H9 (cell line): Measurements from ENCODE around the gene MAN1A2. TPM values are rescaled to one million over a fixed set of nuclear protein-coding genes. Genes with fewer than 3 reads are reported as not detected.

Experiments used
- DNase-seq: peaks from one replicate; pipeline ENCODE4 v3.0.0-alpha.2; 2017
- H2AFZ ChIP-seq: one replicate; pipeline ENCODE4 v1.6.1; 2013; ENCODE audit warnings: mild to moderate bottlenecking, low read length, control low read depth, moderate library complexity
- H2AK5ac ChIP-seq: 2 replicates; pipeline ENCODE4 v1.6.1; 2013; ENCODE audit warnings: low read length, control low read depth, mixed read lengths; ENCODE audit not compliant: insufficient read length
- H2BK120ac ChIP-seq: one replicate; pipeline ENCODE4 v1.6.1; 2013; ENCODE audit warnings: low read depth, mild to moderate bottlenecking, low read length, control low read depth, inconsistent platforms; ENCODE audit not compliant: poor library complexity, severe bottlenecking
- H2BK12ac ChIP-seq: 2 replicates; pipeline ENCODE4 v1.6.1; 2013; ENCODE audit warnings: low read length, control low read depth, mixed read lengths, low read depth; ENCODE audit not compliant: insufficient read length
- H2BK15ac ChIP-seq: 2 replicates; pipeline ENCODE4 v1.6.1; 2013; ENCODE audit warnings: low read depth, low read length, control low read depth
- H2BK20ac ChIP-seq: one replicate; pipeline ENCODE4 v1.6.1; 2013; ENCODE audit warnings: low read depth, mild to moderate bottlenecking, low read length, control low read depth, inconsistent platforms; ENCODE audit not compliant: poor library complexity, severe bottlenecking
- H2BK5ac ChIP-seq: 2 replicates; pipeline ENCODE4 v1.6.1; 2013; ENCODE audit warnings: low read length, control low read depth, mixed read lengths; ENCODE audit not compliant: insufficient read length
- H3K14ac ChIP-seq: 2 replicates; pipeline ENCODE4 v1.6.1; 2013; ENCODE audit warnings: low read length, control low read depth; ENCODE audit not compliant: insufficient read depth
- H3K18ac ChIP-seq: 2 replicates; pipeline ENCODE4 v1.6.1; 2013; ENCODE audit warnings: low read depth, mild to moderate bottlenecking, mixed read lengths, low read length, control low read depth; ENCODE audit not compliant: insufficient read length
- H3K23ac ChIP-seq: 2 replicates; pipeline ENCODE4 v1.6.1; 2013; ENCODE audit warnings: low read length, control low read depth, mixed read lengths, low read depth; ENCODE audit not compliant: insufficient read length
- H3K23me2 ChIP-seq: 2 replicates; pipeline ENCODE4 v1.6.1; 2013; ENCODE audit warnings: low read depth, mild to moderate bottlenecking, mixed read lengths, low read length, control low read depth; ENCODE audit not compliant: insufficient read length, poor library complexity, severe bottlenecking
- H3K27ac ChIP-seq: 2 replicates; pipeline ENCODE4 v1.5.1; 2013; ENCODE audit warnings: low read length, control low read depth, mixed read lengths, low read depth; ENCODE audit not compliant: insufficient read length
- H3K27me3 ChIP-seq: 2 replicates; pipeline ENCODE4 v1.6.1; 2013; ENCODE audit warnings: low read length, control low read depth, inconsistent platforms; ENCODE audit not compliant: insufficient read depth
- H3K4ac ChIP-seq: 2 replicates; pipeline ENCODE4 v1.6.1; 2013; ENCODE audit warnings: low read depth, mild to moderate bottlenecking, control low read depth, inconsistent platforms, low read length, moderate library complexity
- H3K4me1 ChIP-seq: 2 replicates; pipeline ENCODE4 v1.6.1; 2013; ENCODE audit warnings: low read length, control low read depth, inconsistent platforms; ENCODE audit not compliant: insufficient read depth
- H3K4me2 ChIP-seq: 2 replicates; pipeline ENCODE4 v1.6.1; 2013; ENCODE audit warnings: low read length, control low read depth, mixed read lengths; ENCODE audit not compliant: insufficient read length, insufficient read depth
- H3K56ac ChIP-seq: 2 replicates; pipeline ENCODE4 v1.6.1; 2013; ENCODE audit warnings: low read depth, mild to moderate bottlenecking, mixed read lengths, low read length, control low read depth; ENCODE audit not compliant: insufficient read length
- H3K79me1 ChIP-seq: 2 replicates; pipeline ENCODE4 v1.6.1; 2013; ENCODE audit warnings: low read depth, mild to moderate bottlenecking, moderate library complexity, low read length, control low read depth, inconsistent platforms; ENCODE audit not compliant: insufficient read depth, poor library complexity, severe bottlenecking
- H3K79me2 ChIP-seq: 2 replicates; pipeline ENCODE4 v1.6.1; 2013; ENCODE audit warnings: low read length, control low read depth, inconsistent platforms; ENCODE audit not compliant: insufficient read depth
- H3K9ac ChIP-seq: 2 replicates; pipeline ENCODE4 v1.6.1; 2013; ENCODE audit warnings: low read length, control low read depth, mixed read lengths; ENCODE audit not compliant: insufficient read length; ENCODE audit errors: extremely low read depth
- H3K9me3 ChIP-seq: one replicate; pipeline ENCODE4 v1.6.1; 2013; ENCODE audit warnings: low read depth, low read length, inconsistent platforms; ENCODE audit not compliant: control insufficient read depth
- H3T11ph ChIP-seq: one replicate; pipeline ENCODE4 v1.6.1; 2013; ENCODE audit warnings: mild to moderate bottlenecking, low read length, control low read depth, inconsistent platforms
- H4K20me1 ChIP-seq: one replicate; pipeline ENCODE4 v1.6.1; 2013; ENCODE audit not compliant: control insufficient read depth, insufficient read length, insufficient read depth
- H4K5ac ChIP-seq: 2 replicates; pipeline ENCODE4 v1.6.1; 2013; ENCODE audit warnings: low read depth, mild to moderate bottlenecking, mixed read lengths, low read length, control low read depth; ENCODE audit not compliant: insufficient read length
- H4K8ac ChIP-seq: replicated peaks from 2 replicates; pipeline ENCODE4 v1.6.1; 2013; ENCODE audit warnings: low read length, control low read depth, mixed read lengths, low read depth; ENCODE audit not compliant: insufficient read length
- H4K91ac ChIP-seq: 2 replicates; pipeline ENCODE4 v1.6.1; 2013; ENCODE audit warnings: low read depth, mild to moderate bottlenecking, moderate library complexity, mixed read lengths, low read length, control low read depth; ENCODE audit not compliant: insufficient read length
- H3K27ac Mint-ChIP-seq, 3 experiments: 2 replicates in 2 of 3; 3 replicates in 1 of 3; pipeline ENCODE4 v1.8.0; 2020 to 2021; ENCODE audit warnings: mixed read lengths in 3 of 3, mild to moderate bottlenecking in 1 of 3, moderate library complexity in 1 of 3
- H3K27me3 Mint-ChIP-seq: 2 replicates; pipeline ENCODE4 v1.8.0; 2021; ENCODE audit warnings: low read depth, mild to moderate bottlenecking, moderate library complexity, mixed read lengths
- H3K36me3 Mint-ChIP-seq, 3 experiments: 2 replicates in 2 of 3; 3 replicates in 1 of 3; pipeline ENCODE4 v1.8.0; 2020 to 2021; ENCODE audit warnings: low read depth in 3 of 3, mixed read lengths in 3 of 3; ENCODE audit not compliant: insufficient read depth in 1 of 3
- H3K4me1 Mint-ChIP-seq, 2 experiments: 2 replicates each; pipeline ENCODE4 v1.8.0; 2020; ENCODE audit warnings: mixed read lengths in 2 of 2
- H3K4me3 Mint-ChIP-seq, 2 experiments: 2 replicates in 1 of 2; 3 replicates in 1 of 2; pipeline ENCODE4 v1.8.0; 2020 to 2021; ENCODE audit warnings: mild to moderate bottlenecking in 2 of 2, mixed read lengths in 2 of 2, moderate library complexity in 1 of 2
- H3K9me3 Mint-ChIP-seq, 2 experiments: 2 replicates in 1 of 2; 3 replicates in 1 of 2; pipeline ENCODE4 v1.8.0; 2020; ENCODE audit warnings: mild to moderate bottlenecking in 2 of 2, mixed read lengths in 2 of 2, moderate library complexity in 1 of 2
- WGBS: extraction: QIAGEN DNeasy Blood & Tissue Kit; methylation state at CpG from one replicate; pipeline ENCODE4 v1.1.7; 2013; ENCODE audit warnings: missing lambda C conversion rate, low lambda C conversion rate, mixed read lengths; ENCODE audit not compliant: insufficient read length; ENCODE audit errors: extremely low coverage; 5-methylcytosine and 5-hydroxymethylcytosine counted together
- total RNA-seq: library from RNA; stranded (reverse); gene quantifications from 2 replicates; pipeline ENCODE4 v1.2.1, GENCODE V29; 2021
- TF ChIP-seq, protein P1 (sequence below): fragments of 200-600 bp; sonication (generic); conservative IDR thresholded peaks from 3 replicates; pipeline ENCODE4 v1.8.0; 2021; ENCODE audit warnings: antibody characterized with exemption, mild to moderate bottlenecking

The MAN1A2 gene
- total RNA-seq, 1 experiment from 2014 or later = 24.0 TPM

DNA sequence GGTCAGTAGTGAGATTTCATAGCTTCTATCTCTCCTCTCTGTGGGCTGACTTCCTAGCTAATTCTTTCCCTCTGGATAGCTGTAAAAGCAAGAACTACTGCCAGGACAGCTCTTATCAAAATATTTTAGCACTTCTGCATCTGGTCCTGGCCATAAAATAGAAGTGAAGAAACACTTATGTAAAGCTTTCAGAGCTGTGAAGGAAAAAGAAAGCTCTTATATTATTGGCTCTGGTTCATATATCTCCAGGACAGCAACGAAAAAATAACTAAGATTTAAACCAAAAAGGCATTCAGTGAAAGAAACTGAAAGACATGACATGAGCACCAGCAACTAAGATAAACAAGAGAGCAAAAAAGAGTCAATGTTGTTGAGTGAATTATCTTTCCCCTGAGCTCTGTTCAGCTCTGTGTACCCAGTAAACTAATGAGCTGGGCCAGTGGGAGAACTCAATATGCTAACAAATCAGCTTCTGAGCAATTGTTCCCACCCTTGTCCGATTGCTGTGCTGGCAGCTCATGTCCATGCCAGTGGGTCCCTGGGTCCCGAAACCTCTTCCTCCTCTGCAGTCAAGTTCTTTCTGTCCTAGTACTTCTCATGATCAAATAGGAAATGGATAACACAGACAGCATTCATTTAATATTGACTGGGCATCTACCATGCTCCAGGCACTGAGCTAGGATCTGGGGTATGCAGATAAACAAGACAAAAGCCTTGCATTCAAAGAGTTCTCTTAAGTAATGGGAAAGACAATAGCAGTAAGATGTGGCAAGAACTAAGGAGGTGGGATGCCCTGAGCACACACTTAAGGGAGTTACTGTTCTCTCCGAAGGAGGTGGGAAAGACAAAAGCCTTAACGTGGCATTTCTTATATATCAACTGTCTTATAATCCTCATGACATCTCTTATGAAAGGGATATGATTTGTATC lies 45.3 kb upstream of the MAN1A2 start:
- Histone ChIP-seq H3K4me2 (no peak overlapping the region), H4K20me1 (no peaks in the 10 kb centered on the region), H2BK12ac (no peak overlapping the region), H2BK20ac (no peak overlapping the region), H3K23ac (no peak overlapping the region), H3K56ac (no peak overlapping the region), H3K9me3 (no peaks in the 10 kb centered on the region), H3T11ph (no peak overlapping the region), H4K5ac (no peak overlapping the region), H2BK5ac (no peak overlapping the region), H3K27ac (no peak overlapping the region), H4K91ac (no peak overlapping the region), H2BK15ac (no peak overlapping the region), H3K79me1 (no peaks in the 10 kb centered on the region), H3K9ac (no peak overlapping the region), H3K4ac (no peak overlapping the region), H2AFZ (no peak overlapping the region), H2BK120ac (no peak overlapping the region), H2AK5ac (no peak overlapping the region), H3K18ac (no peak overlapping the region), H3K23me2 (no peaks in the 10 kb centered on the region), H4K8ac (no peak overlapping the region), H3K14ac (no peak overlapping the region), H3K79me2 (no peaks in the 10 kb centered on the region), H3K27me3 (no peaks in the 10 kb centered on the region), H3K4me1 (no peaks in the 10 kb centered on the region)
- no CpG with 5 or more reads among the region's 5 CpGs for WGBS
- Mint-ChIP-seq H3K4me3 (no peak overlapping the region), H3K36me3 (no peaks in the 10 kb centered on the region), H3K9me3 (no peaks in the 10 kb centered on the region), H3K27ac (no peak overlapping the region; a peak in 1 of 7 replicates), H3K27me3 (no peaks in the 10 kb centered on the region), H3K4me1 (peaks cover 16 to 21% of the 10 kb centered on the region in 2 experiments)
- TF ChIP-seq, protein P1, sequence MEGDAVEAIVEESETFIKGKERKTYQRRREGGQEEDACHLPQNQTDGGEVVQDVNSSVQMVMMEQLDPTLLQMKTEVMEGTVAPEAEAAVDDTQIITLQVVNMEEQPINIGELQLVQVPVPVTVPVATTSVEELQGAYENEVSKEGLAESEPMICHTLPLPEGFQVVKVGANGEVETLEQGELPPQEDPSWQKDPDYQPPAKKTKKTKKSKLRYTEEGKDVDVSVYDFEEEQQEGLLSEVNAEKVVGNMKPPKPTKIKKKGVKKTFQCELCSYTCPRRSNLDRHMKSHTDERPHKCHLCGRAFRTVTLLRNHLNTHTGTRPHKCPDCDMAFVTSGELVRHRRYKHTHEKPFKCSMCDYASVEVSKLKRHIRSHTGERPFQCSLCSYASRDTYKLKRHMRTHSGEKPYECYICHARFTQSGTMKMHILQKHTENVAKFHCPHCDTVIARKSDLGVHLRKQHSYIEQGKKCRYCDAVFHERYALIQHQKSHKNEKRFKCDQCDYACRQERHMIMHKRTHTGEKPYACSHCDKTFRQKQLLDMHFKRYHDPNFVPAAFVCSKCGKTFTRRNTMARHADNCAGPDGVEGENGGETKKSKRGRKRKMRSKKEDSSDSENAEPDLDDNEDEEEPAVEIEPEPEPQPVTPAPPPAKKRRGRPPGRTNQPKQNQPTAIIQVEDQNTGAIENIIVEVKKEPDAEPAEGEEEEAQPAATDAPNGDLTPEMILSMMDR = no peak
- DNase-seq = no peak
